K562 (cell line): ENCODE measurements around the gene YTHDF1. TPM values are rescaled to one million over a fixed set of nuclear protein-coding genes. Genes with fewer than 3 reads are reported as not detected.

Experiments used
- ATAC-seq: fragments of 200-7000 bp; cut with Tn5 transposase; 3 replicates; pipeline ENCODE4 v1.9.1; 2020; ENCODE audit warnings: moderate library complexity
- BruUV-seq: library from RNA; stranded (reverse); fragments of 400-500 nt; replicated peaks from 2 replicates; lab custom pipeline; 2021; lab: Mats Ljungman, UMichigan
- CTCF ChIA-PET: fragments of 300-600 bp; formaldehyde crosslinking; extraction: SDS; loops from one replicate; lab custom pipeline; 2021; ENCODE audit warnings: low intra/inter-chr PET ratio; lab: Yijun Ruan, JAX
- POLR2A ChIA-PET: fragments of 300-600, 350-650 bp; sonication (Branson Sonifier 250); formaldehyde crosslinking; extraction: SDS; loops from one replicate; lab custom pipeline; 2021; ENCODE audit warnings: antibody characterized with exemption, inconsistent platforms; lab: Yijun Ruan, JAX
- DNase-seq, 4 experiments: peaks; one replicate each; pipeline versions ENCODE4 v3.0.0 to v3.0.0-alpha.2; 2011 to 2018; ENCODE audit warnings: low spot score in 3 of 4, mixed read lengths in 3 of 4; ENCODE audit errors: extremely low read depth in 1 of 4
- FAIRE-seq: peaks from 2 replicates; lab custom pipeline; 2011; peaks lifted over from hg19 to GRCh38; lab: Jason Lieb, UNC
- H2AFZ ChIP-seq: 2 replicates; pipeline ENCODE4 v1.6.0; 2011; ENCODE audit warnings: low read depth, low read length, control low read depth, inconsistent platforms
- H3K27ac ChIP-seq: fragments of 200-600 bp; 3 replicates; pipeline ENCODE4 v1.8.0; 2011; ENCODE audit warnings: low read depth, mild to moderate bottlenecking, control low read depth, inconsistent platforms, low read length, moderate library complexity, mixed read lengths; ENCODE audit errors: extremely low read depth
- H3K27me3 ChIP-seq, 2 experiments: fragments of 300-600 bp in 1 of 2; 2 replicates in 1 of 2; 3 replicates in 1 of 2; pipeline versions ENCODE4 v1.6.0 to v1.8.0; 2011; ENCODE audit warnings: inconsistent platforms in 2 of 2, low read length in 2 of 2, mild to moderate bottlenecking in 1 of 2, mixed read lengths in 1 of 2, moderate library complexity in 1 of 2; ENCODE audit not compliant: control insufficient read depth in 2 of 2, insufficient read depth in 2 of 2
- H3K36me3 ChIP-seq: fragments of 300-600 bp; 3 replicates; pipeline ENCODE4 v1.8.0; 2011; ENCODE audit warnings: mild to moderate bottlenecking, low read length, inconsistent platforms; ENCODE audit not compliant: control insufficient read depth, insufficient read depth
- H3K4me1 ChIP-seq, 2 experiments: fragments of 200-600 bp in 1 of 2; replicated peaks in 1 of 2; 2 replicates in 1 of 2; 3 replicates in 1 of 2; pipeline versions ENCODE4 v1.5.1 to v1.8.0; 2011; ENCODE audit warnings: inconsistent platforms in 2 of 2, low read length in 2 of 2, mild to moderate bottlenecking in 1 of 2, mixed read lengths in 1 of 2, moderate library complexity in 1 of 2; ENCODE audit not compliant: control insufficient read depth in 2 of 2, insufficient read depth in 2 of 2
- H3K4me2 ChIP-seq: 2 replicates; pipeline ENCODE4 v1.6.1; 2011; ENCODE audit warnings: low read length, control low read depth, inconsistent platforms, mixed read lengths; ENCODE audit not compliant: insufficient read depth
- H3K4me3 ChIP-seq: fragments of 200-600 bp; sonication (generic), shearing (Covaris generic); 2 replicates; pipeline ENCODE4 v1.5.1; 2016; ENCODE audit warnings: control low read depth, inconsistent platforms
- H3K79me2 ChIP-seq: fragments of 200-600 bp; 3 replicates; pipeline ENCODE4 v1.8.0; 2011; ENCODE audit warnings: low read length, inconsistent platforms; ENCODE audit not compliant: control insufficient read depth, insufficient read depth
- H3K9ac ChIP-seq, 2 experiments: 2 replicates each; pipeline versions ENCODE4 v1.6.0 to v1.6.1; 2011; ENCODE audit warnings: low read depth in 2 of 2, low read length in 2 of 2, control low read depth in 1 of 2, inconsistent platforms in 1 of 2, mild to moderate bottlenecking in 1 of 2, mixed read lengths in 1 of 2; ENCODE audit not compliant: insufficient read depth in 1 of 2
- H3K9me1 ChIP-seq: one replicate; pipeline ENCODE4 v1.6.0; 2011; ENCODE audit warnings: inconsistent platforms, mild to moderate bottlenecking, low read length, moderate library complexity; ENCODE audit not compliant: control insufficient read depth, insufficient read depth
- H3K9me3 ChIP-seq: replicated peaks from 2 replicates; pipeline ENCODE4 v1.5.1; 2011; ENCODE audit warnings: low read depth, low read length, inconsistent platforms; ENCODE audit not compliant: control insufficient read depth, insufficient read depth
- H4K20me1 ChIP-seq: replicated peaks from 2 replicates; pipeline ENCODE4 v1.6.1; 2011; ENCODE audit warnings: low read length, inconsistent platforms, mixed read lengths; ENCODE audit not compliant: control insufficient read depth, insufficient read depth
- E2F6 ChIP-seq, 2 experiments: IDR thresholded peaks; 2 replicates each; pipeline ENCODE4 v1.6.1; 2011; ENCODE audit warnings: borderline replicate concordance in 1 of 2, control low read depth in 1 of 2, low read depth in 1 of 2, low read length in 1 of 2, mild to moderate bottlenecking in 1 of 2, mixed read lengths in 1 of 2, moderate library complexity in 1 of 2; ENCODE audit not compliant: insufficient read depth in 1 of 2, insufficient read length in 1 of 2, poor library complexity in 1 of 2, severe bottlenecking in 1 of 2; ENCODE audit errors: extremely low read depth in 1 of 2
- GMEB1 ChIP-seq: fragments of 250-450 bp; sonication (Bioruptor Pico); IDR thresholded peaks from 2 replicates; pipeline ENCODE4 v1.4.0; 2020; ENCODE audit warnings: mild to moderate bottlenecking
- RBM14 ChIP-seq: fragments of 200-400 bp; formaldehyde crosslinking; IDR thresholded peaks from 2 replicates; pipeline ENCODE4 v1.6.1; 2018; ENCODE audit warnings: low read depth, mild to moderate bottlenecking, low read length, moderate library complexity, borderline replicate concordance; ENCODE audit not compliant: insufficient read depth
- RBM17 ChIP-seq: fragments of 200-400 bp; formaldehyde crosslinking; IDR thresholded peaks from 2 replicates; pipeline ENCODE4 v1.6.1; 2017; ENCODE audit warnings: low read depth, mild to moderate bottlenecking, low read length, borderline replicate concordance
- ZSCAN29 ChIP-seq: fragments of 450-650 bp; IDR thresholded peaks from 2 replicates; pipeline ENCODE4 v1.6.1; 2017
- WGBS: fragments of 100-300 bp; shearing (Covaris generic); methylation state at CpG from one replicate; pipeline ENCODE4 v1.1.6; 2016; ENCODE audit warnings: low coverage, mixed read lengths; ENCODE audit not compliant: insufficient coverage; ENCODE audit errors: missing lambda C conversion rate; 5-methylcytosine and 5-hydroxymethylcytosine counted together
- in situ Hi-C: fragments of 300-500 bp; cut with MboI; formaldehyde crosslinking; loops from 4 replicates; pipeline ENCODE4 v1.15.0; 2018; ENCODE audit warnings: inconsistent platforms, mixed read lengths
- intact Hi-C: fragments of 100-400 bp; cut with micrococcal nuclease; formaldehyde crosslinking; loops from 2 replicates; pipeline ENCODE4 v1.14.2; 2022
- polyA plus RNA-seq, 8 experiments: library from polyadenylated mRNA; depleted of rRNA in 4 of 8; stranded (reverse) in 5 of 8; unstranded in 3 of 8; fragments of >200 nt; fragmentation: Nextera tagmentation in 2 of 8; fragmentation: Illumina TruSeq in 1 of 8; extraction: Ambion mirVana in 2 of 8; extraction: Trizol in 1 of 8; gene quantifications; 2 replicates each; pipeline versions ENCODE4 v1.2.1 to v1.2.3, GENCODE V29; 2011 to 2014; ENCODE audit warnings: inconsistent platforms in 1 of 8, missing spikeins in 1 of 8
- total RNA-seq, 7 experiments: library from RNA; depleted of rRNA in 6 of 7; stranded (reverse); fragments of >200 nt in 6 of 7; fragmentation: Illumina TruSeq in 2 of 7; extraction: Trizol in 2 of 7; gene quantifications; 2 replicates each; pipeline versions ENCODE4 v1.2.1 to v1.2.3, GENCODE V29; 2011 to 2021; ENCODE audit warnings: low replicate concordance in 1 of 7
- TF ChIP-seq, protein P1 (sequence below): fragments of 450-650 bp; formaldehyde crosslinking; IDR thresholded peaks from 2 replicates; pipeline ENCODE4 v1.4.0; 2022; ENCODE audit warnings: mild to moderate bottlenecking, moderate library complexity
- TF ChIP-seq, protein P2 (sequence below): sonication (generic); formaldehyde crosslinking; IDR thresholded peaks from 2 replicates; pipeline ENCODE4 v1.8.0; 2022; ENCODE audit warnings: mild to moderate bottlenecking, missing genetic modification reagents, borderline replicate concordance

Gene YTHDF1
- total and polyA plus RNA-seq, 9 of the 15 experiments (the other 6 are each of a cell fraction or from before 2014, with no cell fraction given): 10.1 to 42.4 (median 27.8) TPM

GRCh38 chr20:63173552-63174191, 42.3 kb downstream of the YTHDF1 start:
- ChIA-PET CTCF (interaction anchor here (1.2 kb wide), 1 partner anchor 117 kb away, joined by 4 read pairs; no protein-coding TSS in a partner anchor), POLR2A (interaction anchor here (0.8 to 1.5 kb wide), 2 partner anchors 11 to 27 kb away, joined by 3 to 5 read pairs; no protein-coding TSS in a partner anchor)
- ATAC-seq (no peak), DNase-seq (no peak), FAIRE-seq (no peak)
- H3K9ac ChIP-seq: no peak overlapping the region
- in situ Hi-C loops: no loop called here
- H3K9me3 ChIP-seq: no peaks in the 10 kb centered on the region
- peaks cover 2 to 32% of the 10 kb centered on the region in 2 experiments; a peak in 3 of 5 replicates for H3K27me3 ChIP-seq
- H3K9me1 ChIP-seq: peaks cover 3% of the 10 kb centered on the region
- BruUV-seq: no TSS peak
- peaks cover 4% of the 10 kb centered on the region for H4K20me1 ChIP-seq
- H3K4me3 ChIP-seq: no peak overlapping the region
- H3K27ac ChIP-seq: no peak overlapping the region
- H2AFZ ChIP-seq: no peak overlapping the region
- intact Hi-C loops: loop anchor here (5.0 kb wide), 1 partner anchor 116 kb away; no protein-coding TSS in a partner anchor
- H3K4me2 ChIP-seq: no peak overlapping the region
- peaks cover 0 to 36% of the 10 kb centered on the region in 2 experiments; a peak in 2 of 5 replicates for H3K4me1 ChIP-seq
- no peak for TF ChIP-seq RBM17
- TF ChIP-seq E2F6 (IDR thresholded peaks at IDR 0.05; ENCODE audit: borderline replicate concordance in 1 of 2, extremely low read depth in 1 of 2, insufficient read depth in 1 of 2, insufficient read length in 1 of 2, low read depth in 1 of 2, low read length in 1 of 2, poor library complexity in 1 of 2, severe bottlenecking in 1 of 2): no peak
- no peak for TF ChIP-seq RBM14
- no peak for TF ChIP-seq ZSCAN29
- no peak for TF ChIP-seq GMEB1 (CRISPR knock-in tag)
- TF ChIP-seq, protein P1, sequence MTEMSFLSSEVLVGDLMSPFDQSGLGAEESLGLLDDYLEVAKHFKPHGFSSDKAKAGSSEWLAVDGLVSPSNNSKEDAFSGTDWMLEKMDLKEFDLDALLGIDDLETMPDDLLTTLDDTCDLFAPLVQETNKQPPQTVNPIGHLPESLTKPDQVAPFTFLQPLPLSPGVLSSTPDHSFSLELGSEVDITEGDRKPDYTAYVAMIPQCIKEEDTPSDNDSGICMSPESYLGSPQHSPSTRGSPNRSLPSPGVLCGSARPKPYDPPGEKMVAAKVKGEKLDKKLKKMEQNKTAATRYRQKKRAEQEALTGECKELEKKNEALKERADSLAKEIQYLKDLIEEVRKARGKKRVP: no peak
- TF ChIP-seq, protein P2, sequence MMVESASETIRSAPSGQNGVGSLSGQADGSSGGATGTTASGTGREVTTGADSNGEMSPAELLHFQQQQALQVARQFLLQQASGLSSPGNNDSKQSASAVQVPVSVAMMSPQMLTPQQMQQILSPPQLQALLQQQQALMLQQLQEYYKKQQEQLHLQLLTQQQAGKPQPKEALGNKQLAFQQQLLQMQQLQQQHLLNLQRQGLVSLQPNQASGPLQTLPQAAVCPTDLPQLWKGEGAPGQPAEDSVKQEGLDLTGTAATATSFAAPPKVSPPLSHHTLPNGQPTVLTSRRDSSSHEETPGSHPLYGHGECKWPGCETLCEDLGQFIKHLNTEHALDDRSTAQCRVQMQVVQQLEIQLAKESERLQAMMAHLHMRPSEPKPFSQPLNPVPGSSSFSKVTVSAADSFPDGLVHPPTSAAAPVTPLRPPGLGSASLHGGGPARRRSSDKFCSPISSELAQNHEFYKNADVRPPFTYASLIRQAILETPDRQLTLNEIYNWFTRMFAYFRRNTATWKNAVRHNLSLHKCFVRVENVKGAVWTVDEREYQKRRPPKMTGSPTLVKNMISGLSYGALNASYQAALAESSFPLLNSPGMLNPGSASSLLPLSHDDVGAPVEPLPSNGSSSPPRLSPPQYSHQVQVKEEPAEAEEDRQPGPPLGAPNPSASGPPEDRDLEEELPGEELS (CRISPR knock-in tag): no peak
- H3K79me2 ChIP-seq: no peaks in the 10 kb centered on the region
- no peaks in the 10 kb centered on the region for H3K36me3 ChIP-seq
- WGBS: under 1% methylated on average over 20 of the region's 22 CpGs
